HepG2 (cell line): Measurements from ENCODE around the gene ZNF341. TPM values are rescaled to one million over a fixed set of nuclear protein-coding genes. Genes with fewer than 3 reads are reported as not detected.

Experiments used
- ARNT2 ChIP-seq: sonication (generic); formaldehyde crosslinking; IDR thresholded peaks from 2 replicates; pipeline ENCODE4 v1.8.0; 2022; ENCODE audit warnings: mild to moderate bottlenecking, low read depth, missing genetic modification reagents, moderate library complexity
- GATAD1 ChIP-seq: IDR thresholded peaks from 2 replicates; pipeline ENCODE4 v1.6.1; 2016; ENCODE audit warnings: missing genetic modification reagents, missing compliant biosample characterization
- HINFP ChIP-seq: sonication (generic); formaldehyde crosslinking; IDR thresholded peaks from 2 replicates; pipeline ENCODE4 v1.4.0; 2020; ENCODE audit warnings: low read depth, mild to moderate bottlenecking, missing genetic modification reagents
- HNRNPH1 ChIP-seq: fragments of 200-400 bp; formaldehyde crosslinking; optimal IDR thresholded peaks from 2 replicates; pipeline ENCODE3; 2017; ENCODE audit warnings: mild to moderate bottlenecking, low read depth, low read length
- MLXIP ChIP-seq: sonication (generic); formaldehyde crosslinking; IDR thresholded peaks from 2 replicates; pipeline ENCODE4 v1.9.0; 2021; ENCODE audit warnings: missing genetic modification reagents, borderline replicate concordance
- SNAPC2 ChIP-seq: sonication (generic); formaldehyde crosslinking; IDR thresholded peaks from 2 replicates; pipeline ENCODE4 v1.8.1; 2022; ENCODE audit warnings: mild to moderate bottlenecking, missing genetic modification reagents
- TP53 ChIP-seq: sonication (generic); formaldehyde crosslinking; conservative IDR thresholded peaks from 2 replicates; pipeline ENCODE4 v1.4.0; 2020; ENCODE audit warnings: missing genetic modification reagents
- TRIM24 ChIP-seq: sonication (generic); formaldehyde crosslinking; IDR thresholded peaks from 2 replicates; pipeline ENCODE4 v1.8.0; 2022; ENCODE audit warnings: mild to moderate bottlenecking, missing genetic modification reagents
- ZBTB40 ChIP-seq, 2 experiments: fragments of 450-650 bp in 1 of 2; sonication (generic) in 1 of 2; formaldehyde crosslinking in 1 of 2; IDR thresholded peaks; 2 replicates each; pipeline versions ENCODE4 v1.6.1 to v1.8.0; 2016 to 2022; ENCODE audit warnings: antibody characterized with exemption in 1 of 2, mild to moderate bottlenecking in 1 of 2, missing genetic modification reagents in 1 of 2
- polyA plus RNA-seq, 8 experiments: library from polyadenylated mRNA; depleted of rRNA in 3 of 8; stranded (reverse) in 7 of 8; unstranded in 1 of 8; fragments of >200 nt; fragmentation: Illumina TruSeq in 4 of 8; extraction: Trizol in 4 of 8; gene quantifications; 2 replicates each; pipeline versions ENCODE4 v1.2.1 to v1.2.3, GENCODE V29; 2011 to 2016; ENCODE audit warnings: low read depth in 4 of 8, missing spikeins in 1 of 8, mixed read lengths in 1 of 8; ENCODE audit not compliant: insufficient read depth in 1 of 8
- total RNA-seq, 5 experiments: library from RNA; depleted of rRNA; stranded (reverse); fragments of >200 nt; fragmentation: Illumina TruSeq; extraction: Trizol; gene quantifications; 2 replicates each; pipeline ENCODE4 v1.2.3, GENCODE V29; 2016; ENCODE audit warnings: low read depth in 1 of 5

The ZNF341 gene
- total and polyA plus RNA-seq, 2 of the 13 experiments (the other 11 are each of a cell fraction or from before 2014, with no cell fraction given) = 1.1 to 2.2 TPM

- TF ChIP-seq ZBTB40 (IDR thresholded peaks at IDR 0.05) (no peak), ZBTB40 (CRISPR knock-in tag; IDR thresholded peaks at IDR 0.05) (no peak), TRIM24 (no peak), TP53 (no peak), GATAD1 (no peak), MLXIP (CRISPR knock-in tag) (no peak), HNRNPH1 (no peak), SNAPC2 (CRISPR knock-in tag) (no peak), ARNT2 (no peak), HINFP (no peak; the same call in 1 of the 2 replicates)
Observed at GRCh38 chr20:33684533-33685327, 47.1 kb upstream of the ZNF341 start (continued).
